ENCODE results near the gene NSD1. TPM values are rescaled to one million over a fixed set of nuclear protein-coding genes. Genes with fewer than 3 reads are reported as not detected.

NSD1 gene
- total and polyA plus RNA-seq, 2 of the 4 experiments (the other 2 are of a cell fraction): 7.7 to 31.0 TPM

DNA sequence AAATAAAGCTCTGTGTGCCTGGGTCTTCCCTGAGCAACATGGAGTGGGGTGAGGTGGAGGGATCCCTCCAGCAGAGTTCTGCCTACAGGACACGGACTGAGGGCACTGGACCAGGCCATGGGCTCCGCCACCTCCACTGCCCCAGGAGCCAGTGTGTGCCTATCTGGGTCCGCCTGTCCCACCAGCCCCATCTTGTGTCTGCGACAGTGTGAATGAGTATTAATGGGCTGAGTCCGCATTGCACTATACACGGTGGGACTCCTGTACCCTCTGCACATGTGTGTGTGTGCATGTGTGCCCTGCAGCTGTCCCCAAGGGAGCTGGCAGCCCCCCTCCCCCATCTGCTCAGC lies 35.5 kb upstream of the NSD1 start:
- no TSS peak for BruUV-seq (replicated peaks)
- DNase-seq (no peak), ATAC-seq (ENCODE audit: low read depth) (no peak)
- Histone ChIP-seq H2BK15ac (ENCODE audit: low read depth, low read length) (peak overlapping the region; percentile 48; the same call in 2 of the 3 replicates), H3K27ac (ENCODE audit: insufficient read depth, low read length) (peak overlapping the region; percentile 83), H3K23ac (ENCODE audit: low read depth, low read length) (no peak overlapping the region), H4K91ac (ENCODE audit: insufficient read depth, low read depth, low read length) (peak overlapping the region; percentile 77; the same call in 1 of the 2 replicates), H3K4me3 (ENCODE audit: insufficient read depth, low read depth, low read length) (no peak overlapping the region), H3K9me1 (ENCODE audit: insufficient read depth, low read length) (0 out of 2 replicates have a peak, but pooled peaks cover 6% of the 10 kb centered on the region), H3K4ac (ENCODE audit: low read depth, low read length) (peak overlapping the region; percentile 50; the same call in 1 of the 2 replicates), H2BK5ac (ENCODE audit: low read depth, low read length, poor library complexity, severe bottlenecking) (no peak overlapping the region), H3K56ac (ENCODE audit: extremely low read depth, insufficient read depth, low read length) (no peak overlapping the region), H2BK20ac (ENCODE audit: low read depth, low read length) (no peak overlapping the region), H2AK5ac (ENCODE audit: low read depth, low read length) (peak overlapping the region; percentile 18; the same call in 1 of the 2 replicates), H4K20me1 (ENCODE audit: insufficient read depth, low read length) (no peaks in the 10 kb centered on the region), H3K36me3 (ENCODE audit: control insufficient read depth, insufficient read depth, low read length) (peaks cover 7% of the 10 kb centered on the region; the same call in 1 of the 2 replicates), H3K4me1 (ENCODE audit: control insufficient read depth, insufficient read depth, low read length) (peaks cover 38% of the 10 kb centered on the region), H3K9me3 (ENCODE audit: control insufficient read depth, insufficient read depth, low read length) (no peaks in the 10 kb centered on the region), H3K14ac (replicated peaks; ENCODE audit: low read depth, low read length) (0 out of 2 replicates have a peak overlapping the region, but pooled peaks have one; percentile 14), H3K79me1 (ENCODE audit: low read depth in 1 of 2, low read length in 2 of 2) (no peaks in the 10 kb centered on the region), H3K4me2 (ENCODE audit: low read depth, low read length) (no peak overlapping the region), H3K18ac (ENCODE audit: low read depth, low read length) (peak overlapping the region; percentile 45), H3K9ac (ENCODE audit: low read depth, low read length) (no peak overlapping the region), H4K8ac (ENCODE audit: low read depth in 2 of 2, low read length in 2 of 2) (peak overlapping the region; percentile 29 to 71; a peak in 2 of 4 replicates), H2AFZ (replicated peaks; ENCODE audit: low read length, poor library complexity) (peak overlapping the region; percentile 88), H4K5ac (ENCODE audit: low read depth, low read length) (peak overlapping the region; percentile 19), H3K27me3 (ENCODE audit: control insufficient read depth, insufficient read depth, low read length) (no peaks in the 10 kb centered on the region), H2BK120ac (ENCODE audit: low read depth, low read length) (peak overlapping the region; percentile 82), H2AK9ac (replicated peaks; ENCODE audit: low read depth, low read length, poor library complexity) (no peak overlapping the region)
- intact Hi-C loops (cut with micrococcal nuclease): no loop called here
- ChIA-PET CTCF (interaction anchor here (0.6 to 1.3 kb wide), 5 partner anchors 11 to 402 kb away, joined by 3 to 6 read pairs (median 3); partner anchors contain the start of gene FGFR4), POLR2A (ENCODE audit: unreplicated experiment) (no interaction called here)
- 80% methylated on average over 1 of the region's 6 CpGs; no CpG with 5 or more reads in 1 of the 2 experiments for WGBS, 2 experiments (ENCODE audit: extremely low coverage in 2 of 2, insufficient read length in 1 of 2)
- dilution Hi-C loops (cut with HindIII; ENCODE audit: low sequenced_read_pairs, unreplicated experiment): no loop called here
- in situ Hi-C loops (cut with MboI; ENCODE audit: low sequenced_read_pairs): no loop called here
- TF ChIP-seq BHLHE40 (IDR thresholded peaks at IDR 0.05; ENCODE audit: low read depth, low read length): no peak
- TF ChIP-seq, protein P1, sequence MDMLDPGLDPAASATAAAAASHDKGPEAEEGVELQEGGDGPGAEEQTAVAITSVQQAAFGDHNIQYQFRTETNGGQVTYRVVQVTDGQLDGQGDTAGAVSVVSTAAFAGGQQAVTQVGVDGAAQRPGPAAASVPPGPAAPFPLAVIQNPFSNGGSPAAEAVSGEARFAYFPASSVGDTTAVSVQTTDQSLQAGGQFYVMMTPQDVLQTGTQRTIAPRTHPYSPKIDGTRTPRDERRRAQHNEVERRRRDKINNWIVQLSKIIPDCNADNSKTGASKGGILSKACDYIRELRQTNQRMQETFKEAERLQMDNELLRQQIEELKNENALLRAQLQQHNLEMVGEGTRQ (IDR thresholded peaks at IDR 0.05; ENCODE audit: low read depth, low read length): no peak
- TF ChIP-seq CEBPB (IDR thresholded peaks at IDR 0.05; ENCODE audit: low read depth, low read length): no peak
- TF ChIP-seq CHD1 (IDR thresholded peaks at IDR 0.05; ENCODE audit: low read depth, low read length): no peak
- no peak for TF ChIP-seq MXI1 (IDR thresholded peaks at IDR 0.05; ENCODE audit: borderline replicate concordance, low read depth, low read length)
- no peak for TF ChIP-seq RFX5 (IDR thresholded peaks at IDR 0.05; ENCODE audit: low read depth, low read length)
- TF ChIP-seq CTCF (conservative IDR thresholded peaks at IDR 0.05; ENCODE audit: low read depth, low read length): no peak
- no peak for TF ChIP-seq NFE2L2 (IDR thresholded peaks at IDR 0.05; ENCODE audit: low read depth, low read length)
- TF ChIP-seq MAZ (IDR thresholded peaks at IDR 0.05; ENCODE audit: borderline replicate concordance, low read depth, low read length): no peak

All from IMR-90 (cell line).